DMS153 treated with DMSO at 0.1 percent for 48 hours (cell line): ENCODE measurements around the gene GRK1.
A peak's percentile ranks its signal among the peaks of the same experiment; 100 is the strongest.
"Not testable (repeated sequence)": the region's sequence is repeated elsewhere in the genome, so short reads cannot be mapped to it uniquely, and the experiment has no call there.

ENCODE experiments used
- DNase-seq: peaks from one replicate; lab custom pipeline; 2025; ENCODE audit not compliant: unreplicated experiment; lab: John Stamatoyannopoulos, UW

Gene GRK1

GRCh38 chr13:113664751-113665596 lies 2.0 kb upstream of the GRK1 start:
- DNase-seq = no peak

GRCh38 chr13:113665597-113666328 lies 1.3 kb upstream of the GRK1 start:
- no peak for DNase-seq

GRCh38 chr13:113666329-113666670 lies 719 bp upstream of the GRK1 start:
- DNase-seq = no peak

- no peak for DNase-seq
These were observed 912 bp downstream of the GRK1 start for GRCh38 chr13:113667771-113668490.

- DNase-seq = no peak
These were observed 1.5 kb downstream of the GRK1 start for GRCh38 chr13:113668491-113668971.

GRCh38 chr13:113669231-113669754 lies 2.3 kb downstream of the GRK1 start:
- DNase-seq = no peak

- DNase-seq = no peak
These were observed 2.8 kb downstream of the GRK1 start for GRCh38 chr13:113669755-113670341.

- no peak for DNase-seq
These were observed 3.5 kb downstream of the GRK1 start for GRCh38 chr13:113670541-113670940.

- DNase-seq = no peak
These were observed 4.3 kb downstream of the GRK1 start for GRCh38 chr13:113671066-113672001.

GRCh38 chr13:113672002-113672651 lies 5.1 kb downstream of the GRK1 start:
- no peak for DNase-seq

GRCh38 chr13:113722921-113723320 lies 55.9 kb downstream of the GRK1 start:
- no peak for DNase-seq

GRCh38 chr13:113723410-113724015 lies 56.5 kb downstream of the GRK1 start:
- DNase-seq = no peak

GRCh38 chr13:113724016-113724758 lies 57.2 kb downstream of the GRK1 start:
- DNase-seq = no peak

- peak; percentile 61 for DNase-seq
These were observed 57.8 kb downstream of the GRK1 start for GRCh38 chr13:113724780-113725315.

- DNase-seq = not testable (repeated sequence)
These were observed 58.5 kb downstream of the GRK1 start for GRCh38 chr13:113725329-113726105.

GRCh38 chr13:113726106-113726821 lies 59.2 kb downstream of the GRK1 start:
- DNase-seq = not testable (repeated sequence)
